Ishikawa (cell line): Measurements from ENCODE around the gene GIMD1.

Experiments
- CEBPB ChIP-seq: IDR thresholded peaks from 2 replicates; pipeline ENCODE4 v1.6.1; 2012
- CREB1 ChIP-seq: IDR thresholded peaks from 2 replicates; pipeline ENCODE4 v1.6.1; 2012; ENCODE audit warnings: low read depth
- EGR1 ChIP-seq: IDR thresholded peaks from 2 replicates; pipeline ENCODE4 v1.6.1; 2012
- EP300 ChIP-seq: IDR thresholded peaks from 2 replicates; pipeline ENCODE4 v1.6.1; 2012; ENCODE audit warnings: borderline replicate concordance
- FOXM1 ChIP-seq: IDR thresholded peaks from 2 replicates; pipeline ENCODE4 v1.6.1; 2012; ENCODE audit warnings: low read depth, borderline replicate concordance
- NFIC ChIP-seq: IDR thresholded peaks from 2 replicates; pipeline ENCODE4 v1.6.1; 2012
- RAD21 ChIP-seq: IDR thresholded peaks from 2 replicates; pipeline ENCODE4 v1.6.1; 2012; ENCODE audit warnings: low read depth
- REST ChIP-seq: IDR thresholded peaks from 2 replicates; pipeline ENCODE4 v1.6.1; 2012; ENCODE audit warnings: low read depth, mild to moderate bottlenecking
- TAF1 ChIP-seq: IDR thresholded peaks from 2 replicates; pipeline ENCODE4 v1.6.1; 2012; ENCODE audit warnings: low read depth, mild to moderate bottlenecking
- TCF12 ChIP-seq: IDR thresholded peaks from 2 replicates; pipeline ENCODE4 v1.6.1; 2012; ENCODE audit warnings: low read depth
- TEAD4 ChIP-seq: IDR thresholded peaks from 2 replicates; pipeline ENCODE4 v1.6.1; 2012
- YY1 ChIP-seq: IDR thresholded peaks from 2 replicates; pipeline ENCODE4 v1.6.1; 2012; ENCODE audit warnings: low read depth
- ZBTB7A ChIP-seq: IDR thresholded peaks from 2 replicates; pipeline ENCODE4 v1.6.1; 2012; ENCODE audit warnings: low read depth
- TF ChIP-seq, protein P1 (sequence below): IDR thresholded peaks from 2 replicates; pipeline ENCODE4 v1.6.1; 2012
- TF ChIP-seq, protein P2 (sequence below): IDR thresholded peaks from 2 replicates; pipeline ENCODE4 v1.6.1; 2012

The GIMD1 gene

GRCh38 chr4:106368678-106369077, at the start of gene GIMD1:
TSS of gene GIMD1 (minus strand) at chr4:106368778. CDS start at chr4:106367435, 1,343 bp downstream.
- TF ChIP-seq CREB1, result no peak
- TF ChIP-seq CEBPB, result no peak
- TF ChIP-seq, protein P1, sequence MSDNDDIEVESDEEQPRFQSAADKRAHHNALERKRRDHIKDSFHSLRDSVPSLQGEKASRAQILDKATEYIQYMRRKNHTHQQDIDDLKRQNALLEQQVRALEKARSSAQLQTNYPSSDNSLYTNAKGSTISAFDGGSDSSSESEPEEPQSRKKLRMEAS, result no peak
- TF ChIP-seq EP300, result no peak
- TF ChIP-seq TEAD4, result no peak
- no peak for TF ChIP-seq TCF12
- no peak for TF ChIP-seq TAF1
- TF ChIP-seq FOXM1, result no peak
- TF ChIP-seq EGR1, result no peak
- TF ChIP-seq NFIC, result no peak
- TF ChIP-seq, protein P2, sequence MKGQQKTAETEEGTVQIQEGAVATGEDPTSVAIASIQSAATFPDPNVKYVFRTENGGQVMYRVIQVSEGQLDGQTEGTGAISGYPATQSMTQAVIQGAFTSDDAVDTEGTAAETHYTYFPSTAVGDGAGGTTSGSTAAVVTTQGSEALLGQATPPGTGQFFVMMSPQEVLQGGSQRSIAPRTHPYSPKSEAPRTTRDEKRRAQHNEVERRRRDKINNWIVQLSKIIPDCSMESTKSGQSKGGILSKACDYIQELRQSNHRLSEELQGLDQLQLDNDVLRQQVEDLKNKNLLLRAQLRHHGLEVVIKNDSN, result no peak

DNA sequence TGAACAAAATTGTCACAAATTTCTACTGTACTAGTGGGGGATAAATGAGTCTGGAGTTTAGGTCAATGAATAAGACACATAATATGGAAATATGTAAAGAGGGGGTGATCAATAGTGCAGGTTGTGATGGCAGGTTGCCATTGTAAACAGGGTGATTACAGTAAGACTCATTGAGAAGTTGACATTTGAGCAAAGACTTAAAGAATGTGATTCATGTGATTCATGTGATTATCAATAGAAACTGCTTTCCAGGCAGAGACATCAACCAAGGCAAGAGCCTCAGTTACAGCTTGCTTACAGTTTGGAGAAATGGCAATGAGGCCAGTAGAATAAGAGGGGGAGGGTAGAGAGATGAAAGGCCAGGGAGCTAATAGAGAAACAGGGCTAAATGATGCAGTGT, 45.8 kb upstream of the GIMD1 start:
- no peak for TF ChIP-seq CREB1
- no peak for TF ChIP-seq TAF1
- no peak for TF ChIP-seq RAD21
- TF ChIP-seq, protein P2, result no peak
- TF ChIP-seq ZBTB7A, result no peak
- no peak for TF ChIP-seq NFIC
- no peak for TF ChIP-seq EGR1
- TF ChIP-seq FOXM1, result no peak
- TF ChIP-seq YY1, result no peak
- TF ChIP-seq CEBPB, result no peak
- no peak for TF ChIP-seq TCF12
- TF ChIP-seq REST, result no peak
- TF ChIP-seq, protein P1, result no peak
- no peak for TF ChIP-seq EP300
- TF ChIP-seq TEAD4, result no peak

- TF ChIP-seq TAF1 (no peak), EP300 (no peak), RAD21 (no peak), CEBPB (no peak)
- TF ChIP-seq, protein P1, result no peak
Observed at GRCh38 chr4:106409901-106410889, 41.6 kb upstream of the GIMD1 start.

DNA sequence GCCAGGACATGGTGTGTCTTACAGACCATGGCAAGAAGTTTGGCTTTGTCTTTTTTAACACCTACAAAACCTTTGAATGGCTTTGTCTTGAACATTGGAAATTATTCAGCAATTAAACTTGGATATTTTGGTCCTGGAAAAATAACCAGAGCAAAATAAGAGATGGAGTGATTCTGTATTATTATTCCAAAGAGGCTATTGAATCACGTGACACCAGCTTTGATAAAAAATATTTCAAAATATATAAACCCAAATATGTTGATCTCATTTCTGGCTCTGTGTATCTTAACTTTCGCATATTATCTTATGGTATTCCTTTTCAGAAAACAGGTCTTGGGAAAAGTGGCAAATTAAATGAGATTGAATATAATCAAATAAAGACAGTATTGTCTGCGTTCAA, 32.6 kb upstream of the GIMD1 start:
- TF ChIP-seq TCF12 (no peak), FOXM1 (no peak), RAD21 (no peak), TAF1 (no peak), EGR1 (no peak), YY1 (no peak), NFIC (no peak), TEAD4 (no peak), ZBTB7A (no peak), CREB1 (no peak), REST (no peak), CEBPB (no peak), EP300 (no peak)
- TF ChIP-seq, protein P1, result no peak
- TF ChIP-seq, protein P2, result no peak
